Loucy (cell line): ENCODE measurements around the gene EGR4.

ENCODE experiments used
- H2AFZ ChIP-seq: fragments of 200-600 bp; sonication (generic); 2 replicates; pipeline ENCODE4 v1.6.0; 2016; ENCODE audit warnings: antibody characterized with exemption, mild to moderate bottlenecking, low read length, moderate library complexity
- H3F3A ChIP-seq: fragments of 200-600 bp; 2 replicates; pipeline ENCODE4 v1.6.0; 2016; ENCODE audit warnings: antibody characterized with exemption, low read depth, mild to moderate bottlenecking
- H3K27me3 ChIP-seq: fragments of 200-600 bp; sonication (generic); 2 replicates; pipeline ENCODE4 v1.6.1; 2014; ENCODE audit warnings: low read length, mild to moderate bottlenecking; ENCODE audit not compliant: insufficient read depth, poor library complexity, severe bottlenecking
- H3K36me3 ChIP-seq: fragments of 200-600 bp; sonication (generic); 2 replicates; pipeline ENCODE4 v1.6.1; 2016; ENCODE audit warnings: low read length; ENCODE audit not compliant: insufficient read depth
- H3K4me1 ChIP-seq: fragments of 200-600 bp; sonication (generic); 2 replicates; pipeline ENCODE4 v1.5.1; 2014; ENCODE audit warnings: low read length, mild to moderate bottlenecking; ENCODE audit not compliant: insufficient read depth, poor library complexity, severe bottlenecking
- H3K4me2 ChIP-seq: fragments of 200-600 bp; sonication (generic); 2 replicates; pipeline ENCODE4 v1.6.0; 2014; ENCODE audit warnings: antibody characterized with exemption, low read length, low read depth, mild to moderate bottlenecking; ENCODE audit not compliant: poor library complexity, severe bottlenecking
- H3K4me3 ChIP-seq: fragments of 200-600 bp; sonication (generic); 2 replicates; pipeline ENCODE4 v1.5.1; 2014; ENCODE audit warnings: low read length, mild to moderate bottlenecking, mixed read lengths; ENCODE audit not compliant: poor library complexity, severe bottlenecking
- H3K79me2 ChIP-seq: fragments of 200-600 bp; sonication (generic); 2 replicates; pipeline ENCODE4 v1.6.1; 2014; ENCODE audit warnings: low read length; ENCODE audit not compliant: insufficient read depth
- H3K9ac ChIP-seq: fragments of 200-600 bp; sonication (generic); 2 replicates; pipeline ENCODE4 v1.6.0; 2014; ENCODE audit warnings: mild to moderate bottlenecking, low read depth, low read length, moderate library complexity; ENCODE audit not compliant: poor library complexity, severe bottlenecking
- H3K9me2 ChIP-seq: fragments of 200-600 bp; sonication (generic); replicated peaks from 2 replicates; pipeline ENCODE4 v1.6.1; 2016; ENCODE audit warnings: low read depth, low read length, mixed read lengths
- H3K9me3 ChIP-seq: fragments of 200-600 bp; sonication (generic); 2 replicates; pipeline ENCODE4 v1.6.1; 2014; ENCODE audit warnings: mild to moderate bottlenecking, antibody characterized with exemption, low read length, low read depth; ENCODE audit not compliant: insufficient read depth
- H4K20me1 ChIP-seq: fragments of 200-600 bp; sonication (generic); 2 replicates; pipeline ENCODE4 v1.6.0; 2014; ENCODE audit warnings: antibody characterized with exemption, low read length, mild to moderate bottlenecking; ENCODE audit not compliant: insufficient read depth, poor library complexity, severe bottlenecking
- EZH2phosphoT487 ChIP-seq: fragments of 200-600 bp; IDR thresholded peaks from 2 replicates; pipeline ENCODE4 v1.6.1; 2018; ENCODE audit warnings: antibody characterized with exemption, mild to moderate bottlenecking, moderate library complexity, borderline replicate concordance
- TF ChIP-seq, protein P1 (sequence below): fragments of 200-600 bp; sonication (generic); conservative IDR thresholded peaks from 2 replicates; pipeline ENCODE4 v1.5.1; 2014; ENCODE audit warnings: mild to moderate bottlenecking, antibody characterized with exemption, low read length

Gene EGR4

DNA sequence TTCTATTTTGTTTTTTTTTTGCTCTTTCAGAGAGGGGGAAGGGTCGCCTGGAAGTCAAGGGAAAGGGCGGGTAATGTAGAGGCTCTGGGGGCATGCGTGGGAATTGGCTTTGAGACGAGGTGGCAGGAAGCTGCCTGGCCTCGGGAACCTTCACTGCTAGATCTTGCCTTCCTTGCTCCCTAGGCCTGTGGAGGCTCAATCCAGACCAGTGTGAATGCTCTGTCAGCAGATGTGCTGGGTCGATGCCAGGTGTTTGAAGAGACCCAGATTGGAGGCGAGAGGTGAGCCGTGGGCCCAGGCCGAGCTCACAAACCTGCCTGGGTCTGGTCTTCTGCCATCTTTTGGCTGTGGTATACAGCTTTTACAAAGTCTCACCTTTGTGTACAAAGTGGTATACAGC lies 43.7 kb downstream of the EGR4 start:
- Histone ChIP-seq H3K4me2 (no peak overlapping the region), H3K4me1 (no peaks in the 10 kb centered on the region), H4K20me1 (peaks cover 28% of the 10 kb centered on the region), H3K4me3 (no peak overlapping the region), H3K9me2 (no peaks in the 10 kb centered on the region), H3K9ac (no peak overlapping the region), H3K9me3 (no peaks in the 10 kb centered on the region), H3F3A (no peaks in the 10 kb centered on the region), H3K36me3 (peaks cover 99% of the 10 kb centered on the region), H2AFZ (no peak overlapping the region), H3K79me2 (peaks cover 21% of the 10 kb centered on the region), H3K27me3 (no peaks in the 10 kb centered on the region)
- TF ChIP-seq, protein P1, sequence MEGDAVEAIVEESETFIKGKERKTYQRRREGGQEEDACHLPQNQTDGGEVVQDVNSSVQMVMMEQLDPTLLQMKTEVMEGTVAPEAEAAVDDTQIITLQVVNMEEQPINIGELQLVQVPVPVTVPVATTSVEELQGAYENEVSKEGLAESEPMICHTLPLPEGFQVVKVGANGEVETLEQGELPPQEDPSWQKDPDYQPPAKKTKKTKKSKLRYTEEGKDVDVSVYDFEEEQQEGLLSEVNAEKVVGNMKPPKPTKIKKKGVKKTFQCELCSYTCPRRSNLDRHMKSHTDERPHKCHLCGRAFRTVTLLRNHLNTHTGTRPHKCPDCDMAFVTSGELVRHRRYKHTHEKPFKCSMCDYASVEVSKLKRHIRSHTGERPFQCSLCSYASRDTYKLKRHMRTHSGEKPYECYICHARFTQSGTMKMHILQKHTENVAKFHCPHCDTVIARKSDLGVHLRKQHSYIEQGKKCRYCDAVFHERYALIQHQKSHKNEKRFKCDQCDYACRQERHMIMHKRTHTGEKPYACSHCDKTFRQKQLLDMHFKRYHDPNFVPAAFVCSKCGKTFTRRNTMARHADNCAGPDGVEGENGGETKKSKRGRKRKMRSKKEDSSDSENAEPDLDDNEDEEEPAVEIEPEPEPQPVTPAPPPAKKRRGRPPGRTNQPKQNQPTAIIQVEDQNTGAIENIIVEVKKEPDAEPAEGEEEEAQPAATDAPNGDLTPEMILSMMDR, result no peak
- no peak for TF ChIP-seq EZH2phosphoT487

DNA sequence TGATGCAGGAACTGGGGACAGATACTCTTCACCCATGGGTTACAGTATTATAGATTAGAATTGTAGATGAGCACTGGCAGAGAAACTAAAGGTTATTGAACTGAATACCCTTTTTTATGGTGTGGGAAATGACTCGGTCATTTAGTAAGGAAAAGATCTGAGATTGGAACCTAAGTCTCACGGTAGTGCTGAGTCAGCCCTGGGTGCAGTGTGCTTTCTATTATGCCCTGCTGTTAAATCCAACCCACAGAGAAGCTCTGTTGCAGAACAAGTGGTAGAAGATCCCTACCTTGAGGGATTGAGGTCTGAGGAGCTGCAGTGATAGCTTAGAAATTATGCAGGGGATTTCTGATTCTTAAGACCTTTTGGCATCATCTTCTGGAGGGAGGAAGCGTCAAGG lies 46.5 kb downstream of the EGR4 start:
- Histone ChIP-seq H3K4me3 (no peak overlapping the region), H3K9ac (no peak overlapping the region), H3K9me3 (no peaks in the 10 kb centered on the region), H3K79me2 (peaks cover 46% of the 10 kb centered on the region), H3K27me3 (no peaks in the 10 kb centered on the region), H3K36me3 (peaks cover 92% of the 10 kb centered on the region), H3K4me2 (no peak overlapping the region), H3F3A (no peaks in the 10 kb centered on the region), H3K4me1 (peaks cover 14% of the 10 kb centered on the region), H2AFZ (no peak overlapping the region), H3K9me2 (no peaks in the 10 kb centered on the region), H4K20me1 (peaks cover 51% of the 10 kb centered on the region)
- TF ChIP-seq EZH2phosphoT487, result no peak
- TF ChIP-seq, protein P1, result no peak

DNA sequence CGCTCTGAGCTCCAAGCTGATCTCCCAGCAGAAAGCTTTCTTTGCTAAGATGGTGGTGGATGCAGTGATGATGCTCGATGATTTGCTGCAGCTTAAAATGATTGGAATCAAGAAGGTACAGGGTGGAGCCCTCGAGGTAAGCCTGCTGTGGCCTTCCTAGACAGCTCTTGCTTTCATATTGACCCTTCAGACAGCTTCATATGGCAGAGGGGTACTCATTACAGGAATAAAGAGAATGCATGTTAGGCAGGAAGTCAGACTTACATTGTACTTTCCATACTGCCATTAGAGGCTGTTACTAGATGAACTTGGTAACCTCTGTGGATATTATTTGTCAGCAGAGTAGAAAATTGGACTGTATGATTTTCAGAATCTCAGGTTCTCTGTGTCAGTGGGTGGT lies 48.8 kb downstream of the EGR4 start:
- H3K9ac ChIP-seq, result peak overlapping the region; percentile 29

More for the DNA sequence above, 48.8 kb downstream of the EGR4 start:
- peaks cover 89% of the 10 kb centered on the region for H3K36me3 ChIP-seq
- H4K20me1 ChIP-seq, result peaks cover 71% of the 10 kb centered on the region
- no peaks in the 10 kb centered on the region for H3K9me2 ChIP-seq
- H3K27me3 ChIP-seq, result no peaks in the 10 kb centered on the region
- no peak overlapping the region for H3K4me3 ChIP-seq
- TF ChIP-seq, protein P1, result no peak
- no peak for TF ChIP-seq EZH2phosphoT487
- H3K4me2 ChIP-seq, result no peak overlapping the region
- H3F3A ChIP-seq, result no peaks in the 10 kb centered on the region
- H3K4me1 ChIP-seq, result peaks cover 26% of the 10 kb centered on the region
- peaks cover 69% of the 10 kb centered on the region for H3K79me2 ChIP-seq
- H3K9me3 ChIP-seq, result no peaks in the 10 kb centered on the region
- no peak overlapping the region for H2AFZ ChIP-seq
